Smooth muscle cell (in vitro differentiated cells): Measurements from ENCODE around the gene VIPAS39. TPM values are rescaled to one million over a fixed set of nuclear protein-coding genes. Genes with fewer than 3 reads are reported as not detected.

ENCODE experiments used
- DNase-seq: peaks from one replicate; lab custom pipeline; 2025; ENCODE audit not compliant: unreplicated experiment; lab: John Stamatoyannopoulos, UW
- H2AFZ ChIP-seq: fragments of 200-600 bp; sonication (generic); 2 replicates; pipeline ENCODE4 v1.6.0; 2016; ENCODE audit warnings: antibody characterized with exemption, low read depth, mild to moderate bottlenecking
- H3F3A ChIP-seq: fragments of 200-600 bp; sonication (generic); 2 replicates; pipeline ENCODE4 v1.6.0; 2017; ENCODE audit warnings: antibody characterized with exemption, low read depth
- H3K27ac ChIP-seq: fragments of 200-600 bp; sonication (generic); 2 replicates; pipeline ENCODE4 v1.5.1; 2016; ENCODE audit warnings: low read depth, mild to moderate bottlenecking
- H3K27me3 ChIP-seq: fragments of 200-600 bp; sonication (generic); 2 replicates; pipeline ENCODE4 v1.6.1; 2016; ENCODE audit warnings: low read depth, mild to moderate bottlenecking
- H3K36me3 ChIP-seq: fragments of 200-600 bp; sonication (generic); 2 replicates; pipeline ENCODE4 v1.5.1; 2016; ENCODE audit warnings: low read depth
- H3K4me1 ChIP-seq: fragments of 200-600 bp; sonication (generic); 2 replicates; pipeline ENCODE4 v1.5.1; 2016; ENCODE audit warnings: low read depth
- H3K4me2 ChIP-seq: fragments of 200-600 bp; sonication (generic); 2 replicates; pipeline ENCODE4 v1.6.0; 2016; ENCODE audit warnings: mild to moderate bottlenecking
- H3K4me3 ChIP-seq: fragments of 200-600 bp; sonication (generic); 2 replicates; pipeline ENCODE4 v1.5.1; 2016; ENCODE audit warnings: mild to moderate bottlenecking
- H3K79me2 ChIP-seq: fragments of 200-600 bp; sonication (generic); 2 replicates; pipeline ENCODE4 v1.6.0; 2016; ENCODE audit warnings: low read depth, mild to moderate bottlenecking
- H3K9ac ChIP-seq: fragments of 200-600 bp; sonication (generic); 2 replicates; pipeline ENCODE4 v1.6.0; 2016; ENCODE audit warnings: low read depth
- H3K9me3 ChIP-seq: fragments of 200-600 bp; sonication (generic); replicated peaks from 2 replicates; pipeline ENCODE4 v1.5.1; 2016; ENCODE audit warnings: low read depth
- H4K20me1 ChIP-seq: fragments of 200-600 bp; sonication (generic); 2 replicates; pipeline ENCODE4 v1.6.0; 2016; ENCODE audit warnings: low read depth
- CTCF ChIP-seq: fragments of 200-600 bp; sonication (generic); IDR thresholded peaks from 2 replicates; pipeline ENCODE4 v1.5.1; 2017; ENCODE audit warnings: borderline replicate concordance, mild to moderate bottlenecking, antibody characterized with exemption; ENCODE audit not compliant: insufficient read depth, poor library complexity, severe bottlenecking
- WGBS: methylation state at CpG from one replicate; pipeline ENCODE4 v1.1.7; 2016; ENCODE audit warnings: low lambda C conversion rate; 5-methylcytosine and 5-hydroxymethylcytosine counted together
- polyA plus RNA-seq: library from polyadenylated mRNA; unstranded; fragments of >200 nt; fragmentation: Nextera tagmentation; extraction: Ambion mirVana; gene quantifications from 2 replicates; pipeline ENCODE4 v1.2.1, GENCODE V29; 2016
- total RNA-seq: library from RNA; depleted of rRNA; stranded (reverse); fragments of >200 nt; gene quantifications from 2 replicates; pipeline ENCODE4 v1.2.3, GENCODE V29; 2014

Gene VIPAS39
- total and polyA plus RNA-seq, 2 experiments from 2014 or later = 12.3 to 55.5 TPM

GRCh38 chr14:77502109-77502782 lies 44.8 kb upstream of the VIPAS39 start:
- H3K27me3 ChIP-seq = peaks cover 34% of the 10 kb centered on the region
- no peak for DNase-seq
- H3K4me1 ChIP-seq = peaks cover 5% of the 10 kb centered on the region
- 87% methylated on average over 11 of the region's 11 CpGs for WGBS
- H2AFZ ChIP-seq = no peak overlapping the region
- no peaks in the 10 kb centered on the region for H3K36me3 ChIP-seq
- H3K79me2 ChIP-seq = no peaks in the 10 kb centered on the region
- no peaks in the 10 kb centered on the region for H3K9me3 ChIP-seq
- no peak overlapping the region for H3K4me2 ChIP-seq
- no peaks in the 10 kb centered on the region for H4K20me1 ChIP-seq
- no peak overlapping the region for H3K4me3 ChIP-seq
- TF ChIP-seq CTCF = no peak
- no peak overlapping the region for H3K9ac ChIP-seq
- H3F3A ChIP-seq = no peaks in the 10 kb centered on the region
- no peak overlapping the region for H3K27ac ChIP-seq

GRCh38 chr14:77498984-77499527 lies 41.7 kb upstream of the VIPAS39 start:
- Histone ChIP-seq H4K20me1 (no peaks in the 10 kb centered on the region), H3K4me1 (peaks cover 5% of the 10 kb centered on the region), H3K4me3 (peak overlapping the region; percentile 62), H3K36me3 (no peaks in the 10 kb centered on the region), H3K4me2 (peak overlapping the region; percentile 97), H3K27ac (no peak overlapping the region), H3K79me2 (no peaks in the 10 kb centered on the region), H3K9me3 (no peaks in the 10 kb centered on the region), H2AFZ (peak overlapping the region; percentile 43), H3K9ac (no peak overlapping the region), H3F3A (no peaks in the 10 kb centered on the region), H3K27me3 (peaks cover 34% of the 10 kb centered on the region)
- DNase-seq = no peak
- 8% methylated on average over 35 of the region's 53 CpGs for WGBS
- no peak for TF ChIP-seq CTCF

- H3K79me2 ChIP-seq = no peaks in the 10 kb centered on the region
- H4K20me1 ChIP-seq = no peaks in the 10 kb centered on the region
- 4% methylated on average over 85 of the region's 104 CpGs for WGBS
- H3K27ac ChIP-seq = no peak within 1 kb of the TSS
- no peak for TF ChIP-seq CTCF
- no peak within 1 kb of the TSS for H3K9ac ChIP-seq
- H3K9me3 ChIP-seq = no peaks in the 10 kb centered on the region
- peaks cover 5% of the 10 kb centered on the region for H3K4me1 ChIP-seq
- H2AFZ ChIP-seq = peak within 1 kb of the TSS; percentile 43
- H3F3A ChIP-seq = no peaks in the 10 kb centered on the region
- peak within 1 kb of the TSS; percentile 62 for H3K4me3 ChIP-seq
- peak within 1 kb of the TSS; percentile 97 for H3K4me2 ChIP-seq
- no peaks in the 10 kb centered on the region for H3K36me3 ChIP-seq
- H3K27me3 ChIP-seq = peaks cover 34% of the 10 kb centered on the region
- DNase-seq = no peak
These were observed 40.9 kb upstream of the VIPAS39 start, which contains the start of gene ISM2 for GRCh38 chr14:77498120-77498979. TSS of gene ISM2 (minus strand) at chr14:77498816. CDS start at chr14:77498793, 23 bp downstream.
